Inflammatory macrophage treated with lipopolysaccharide for 1 hour (primary cell): Measurements from ENCODE around the gene ITIH1.
"Not testable (repeated sequence)": the region's sequence is repeated elsewhere in the genome, so short reads cannot be mapped to it uniquely, and the experiment has no call there.

ENCODE experiments used
- DNase-seq, 2 donors: peaks; one replicate each; pipeline ENCODE4 v3.0.0-alpha.2; 2020 to 2022

ITIH1 gene, protein sequence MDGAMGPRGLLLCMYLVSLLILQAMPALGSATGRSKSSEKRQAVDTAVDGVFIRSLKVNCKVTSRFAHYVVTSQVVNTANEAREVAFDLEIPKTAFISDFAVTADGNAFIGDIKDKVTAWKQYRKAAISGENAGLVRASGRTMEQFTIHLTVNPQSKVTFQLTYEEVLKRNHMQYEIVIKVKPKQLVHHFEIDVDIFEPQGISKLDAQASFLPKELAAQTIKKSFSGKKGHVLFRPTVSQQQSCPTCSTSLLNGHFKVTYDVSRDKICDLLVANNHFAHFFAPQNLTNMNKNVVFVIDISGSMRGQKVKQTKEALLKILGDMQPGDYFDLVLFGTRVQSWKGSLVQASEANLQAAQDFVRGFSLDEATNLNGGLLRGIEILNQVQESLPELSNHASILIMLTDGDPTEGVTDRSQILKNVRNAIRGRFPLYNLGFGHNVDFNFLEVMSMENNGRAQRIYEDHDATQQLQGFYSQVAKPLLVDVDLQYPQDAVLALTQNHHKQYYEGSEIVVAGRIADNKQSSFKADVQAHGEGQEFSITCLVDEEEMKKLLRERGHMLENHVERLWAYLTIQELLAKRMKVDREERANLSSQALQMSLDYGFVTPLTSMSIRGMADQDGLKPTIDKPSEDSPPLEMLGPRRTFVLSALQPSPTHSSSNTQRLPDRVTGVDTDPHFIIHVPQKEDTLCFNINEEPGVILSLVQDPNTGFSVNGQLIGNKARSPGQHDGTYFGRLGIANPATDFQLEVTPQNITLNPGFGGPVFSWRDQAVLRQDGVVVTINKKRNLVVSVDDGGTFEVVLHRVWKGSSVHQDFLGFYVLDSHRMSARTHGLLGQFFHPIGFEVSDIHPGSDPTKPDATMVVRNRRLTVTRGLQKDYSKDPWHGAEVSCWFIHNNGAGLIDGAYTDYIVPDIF

DNA sequence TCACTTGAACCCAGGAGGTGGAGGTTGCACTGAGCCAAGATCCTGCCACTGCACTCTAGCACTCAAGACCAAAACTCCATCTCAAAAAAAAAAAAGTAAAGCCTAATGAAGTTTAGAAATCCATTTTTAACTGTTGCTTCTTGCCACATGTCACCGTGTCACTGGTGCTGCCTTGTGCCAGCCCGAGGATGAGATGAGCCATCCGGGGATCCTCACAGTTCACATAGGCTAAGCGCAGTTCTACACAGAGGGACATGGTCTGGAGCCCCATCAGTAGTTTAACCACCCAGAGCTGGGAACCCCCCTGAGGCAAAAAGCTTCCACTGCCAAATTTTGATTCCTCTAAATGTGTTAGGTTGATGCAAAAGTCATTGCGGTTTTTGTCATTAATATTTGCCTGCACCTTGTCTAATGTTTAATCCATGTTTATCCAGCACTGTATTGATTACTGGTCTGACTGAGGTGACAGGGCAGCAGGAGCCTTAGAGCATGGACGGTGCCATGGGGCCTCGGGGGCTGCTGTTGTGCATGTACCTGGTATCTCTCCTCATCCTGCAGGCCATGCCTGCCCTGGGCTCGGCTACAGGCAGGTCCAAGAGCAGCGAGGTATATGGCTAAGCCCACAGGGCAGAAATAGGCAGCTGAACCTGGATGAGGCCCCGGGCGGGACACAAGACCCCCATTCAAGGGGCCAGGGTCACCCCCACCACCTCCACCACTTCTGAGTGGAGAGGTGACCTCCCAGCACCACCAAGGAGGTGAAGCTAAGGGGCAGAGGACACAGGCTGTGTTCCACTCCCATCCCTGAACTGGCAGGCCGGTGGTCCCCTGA, at the start of gene ITIH1:
Gene ITIH1, plus strand, starts transcription at position 473 of the 832 bp plus-strand sequence. Its CDS starts 17 bp downstream, at position 490.
- no peak for DNase-seq

DNA sequence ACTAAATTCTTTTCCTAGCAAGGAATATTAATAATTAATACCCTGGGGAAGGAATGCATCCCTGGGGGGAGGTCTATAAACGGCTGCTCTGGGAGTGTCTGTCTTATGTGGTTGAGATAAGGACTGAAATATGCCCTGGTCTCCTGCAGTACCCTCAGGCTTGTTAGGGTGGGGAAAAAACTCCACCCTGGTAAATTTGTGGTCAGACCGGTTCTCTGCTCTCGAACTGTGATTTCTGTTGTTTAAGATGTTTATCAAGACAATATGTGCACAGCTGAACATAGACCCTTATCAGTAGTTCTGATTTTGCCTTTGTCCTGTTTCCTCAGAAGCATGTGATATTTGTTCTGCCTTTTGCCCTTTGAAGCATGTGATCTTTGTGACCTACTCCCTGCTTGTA, 48.6 kb upstream of the ITIH1 start:
- DNase-seq = not testable (repeated sequence)

DNA sequence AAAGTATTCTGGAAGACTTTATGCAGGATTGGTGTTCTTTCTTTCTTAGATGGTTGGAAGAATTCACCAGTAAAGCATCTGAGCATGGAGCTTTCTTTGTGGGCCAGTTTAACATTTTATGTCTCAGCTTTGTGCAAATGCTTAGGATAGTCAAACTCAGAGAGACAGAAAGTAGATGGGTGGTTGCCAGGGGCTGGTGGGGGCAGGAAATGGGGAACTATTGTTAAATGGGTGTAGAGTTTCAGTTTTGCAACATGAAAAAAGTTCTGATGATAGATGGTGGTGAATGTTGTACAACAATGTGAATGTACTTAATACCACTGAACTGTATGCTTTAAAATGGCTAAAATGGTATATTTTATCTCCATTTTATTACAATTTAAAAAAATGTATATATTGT, 46.7 kb upstream of the ITIH1 start:
- DNase-seq = no peak

DNA sequence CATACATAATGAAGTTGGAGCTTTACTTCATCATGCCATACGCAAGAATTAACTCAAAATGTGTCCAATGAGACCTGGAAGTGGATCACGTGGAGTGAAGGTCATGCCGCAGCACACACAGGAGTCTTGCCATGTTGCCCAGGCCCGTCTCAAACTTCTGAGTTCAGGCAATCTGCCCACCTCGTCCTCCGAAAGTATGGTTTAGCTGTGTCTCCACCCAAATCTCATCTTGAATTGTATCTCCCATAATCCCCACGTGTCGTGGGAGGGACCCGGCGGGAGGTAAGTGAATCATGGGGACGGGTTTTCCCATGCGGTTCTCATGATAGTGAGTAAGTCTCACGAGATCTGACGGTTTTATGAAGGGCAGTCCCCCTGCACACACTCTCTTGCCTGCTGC, 45.8 kb upstream of the ITIH1 start:
- DNase-seq = no peak

DNA sequence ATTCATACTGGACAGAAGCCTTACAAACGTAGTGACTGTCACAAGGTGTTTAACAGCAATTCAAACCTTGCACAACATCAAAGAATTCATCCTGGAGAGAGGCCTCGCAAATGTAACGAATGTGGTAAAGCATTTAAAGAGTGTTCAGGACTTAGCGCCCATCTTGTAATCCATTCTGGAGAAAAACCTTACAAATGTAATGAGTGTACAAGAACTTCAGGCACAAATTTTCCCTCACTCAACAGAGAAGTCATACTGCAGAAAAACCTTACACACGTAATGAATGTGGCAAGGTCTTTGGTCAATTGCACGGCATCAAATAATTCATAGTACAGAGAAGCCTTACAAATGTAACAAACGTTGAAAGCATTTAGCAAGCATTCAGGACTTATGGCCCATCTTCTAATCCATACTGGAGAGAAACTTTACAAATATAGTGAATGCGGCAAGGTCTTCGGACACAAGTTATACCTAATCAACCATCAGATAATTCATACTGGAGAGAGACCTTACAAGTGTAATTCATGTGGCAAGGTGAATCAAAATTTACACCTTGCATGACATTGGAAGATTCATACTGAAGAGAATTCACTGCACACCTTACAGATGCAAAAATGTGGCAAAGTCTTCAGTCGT, 44.0 kb upstream of the ITIH1 start:
- DNase-seq = no peak

DNA sequence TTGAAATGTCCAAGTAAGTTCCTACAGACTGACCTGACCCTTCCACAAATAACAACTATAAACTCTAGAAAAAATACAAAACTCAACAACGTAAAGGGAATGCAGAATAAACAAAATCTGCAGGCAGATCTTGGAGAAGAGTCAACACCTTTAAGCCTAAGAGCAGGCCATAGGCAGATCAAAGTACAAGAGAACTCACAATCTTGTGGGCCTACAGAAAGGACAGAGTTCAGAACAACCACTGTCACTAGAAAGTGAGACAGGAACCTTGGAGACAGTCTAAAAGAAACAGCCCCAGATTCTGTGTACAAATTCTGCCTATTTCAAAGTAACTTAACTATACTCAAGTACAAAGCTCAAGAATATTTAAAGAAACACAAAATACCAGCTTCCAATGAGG, 37.7 kb upstream of the ITIH1 start:
- no peak for DNase-seq

DNA sequence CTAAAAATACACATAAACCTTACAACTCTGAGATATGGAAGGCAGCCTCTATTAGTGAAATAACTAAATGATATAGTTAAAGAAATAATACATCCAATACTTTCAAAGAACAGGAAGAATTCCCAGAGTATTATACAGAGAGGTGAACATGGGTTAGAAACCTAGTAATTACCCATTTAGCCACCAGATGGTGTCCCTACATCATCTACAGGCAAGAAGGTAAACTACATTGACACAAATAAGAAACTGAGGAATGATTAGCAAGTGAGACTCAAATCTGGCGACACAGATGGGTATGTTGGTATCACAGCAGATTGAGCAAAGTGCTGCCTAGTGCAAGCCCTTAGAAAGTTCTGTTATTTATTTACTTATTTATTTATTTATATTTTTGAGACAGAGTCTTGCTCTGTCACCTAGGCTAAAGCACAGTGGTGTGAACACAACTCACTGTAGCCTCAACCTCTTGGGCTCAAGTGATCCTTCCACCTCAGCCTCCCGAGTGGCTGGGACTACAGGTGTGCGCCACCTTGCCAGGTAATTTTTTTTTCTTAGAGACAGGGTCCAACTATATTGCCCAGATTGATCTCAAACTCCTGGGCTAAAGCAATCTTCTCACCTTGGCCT, 34.9 kb upstream of the ITIH1 start:
- DNase-seq = peak in 1 of 2 donors; percentile 66

DNA sequence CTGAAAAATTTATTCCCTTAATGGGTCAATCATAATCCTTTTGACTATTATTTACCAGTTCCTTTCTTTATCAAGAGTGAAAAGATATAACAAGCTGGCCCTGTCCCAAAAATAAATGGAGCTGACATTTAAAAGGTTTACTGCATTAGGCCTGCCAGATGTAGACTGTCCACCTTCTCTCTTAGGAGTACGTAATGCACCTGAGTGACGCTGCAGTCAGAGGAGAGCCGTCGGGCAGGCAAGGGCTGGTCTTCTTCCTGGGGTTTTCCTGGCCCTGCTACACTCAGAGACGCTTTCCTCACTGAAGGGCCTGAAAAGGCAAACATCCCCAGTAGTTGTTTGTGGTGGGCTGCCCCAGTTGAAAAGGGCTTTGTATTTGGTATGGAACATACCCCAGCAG, 34.2 kb upstream of the ITIH1 start:
- DNase-seq = no peak

DNA sequence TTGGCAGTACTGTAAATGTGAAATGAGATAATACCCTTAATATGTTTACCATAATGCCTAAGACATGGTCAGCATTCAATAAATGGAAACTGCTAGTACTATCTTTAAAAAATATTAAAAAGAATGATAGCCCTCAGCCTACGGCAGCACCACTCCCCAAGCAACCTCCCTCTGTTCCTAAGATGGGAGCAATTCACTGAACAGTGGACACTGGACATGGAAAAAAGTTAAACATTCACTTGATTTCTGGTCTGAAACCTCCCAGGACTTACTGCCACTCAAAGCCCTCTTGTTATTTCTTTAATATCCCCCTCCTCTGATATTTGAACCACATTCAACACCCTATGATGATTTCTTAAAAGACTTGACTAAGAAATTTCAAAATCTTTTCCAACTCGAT, 33.7 kb upstream of the ITIH1 start:
- DNase-seq = no peak

DNA sequence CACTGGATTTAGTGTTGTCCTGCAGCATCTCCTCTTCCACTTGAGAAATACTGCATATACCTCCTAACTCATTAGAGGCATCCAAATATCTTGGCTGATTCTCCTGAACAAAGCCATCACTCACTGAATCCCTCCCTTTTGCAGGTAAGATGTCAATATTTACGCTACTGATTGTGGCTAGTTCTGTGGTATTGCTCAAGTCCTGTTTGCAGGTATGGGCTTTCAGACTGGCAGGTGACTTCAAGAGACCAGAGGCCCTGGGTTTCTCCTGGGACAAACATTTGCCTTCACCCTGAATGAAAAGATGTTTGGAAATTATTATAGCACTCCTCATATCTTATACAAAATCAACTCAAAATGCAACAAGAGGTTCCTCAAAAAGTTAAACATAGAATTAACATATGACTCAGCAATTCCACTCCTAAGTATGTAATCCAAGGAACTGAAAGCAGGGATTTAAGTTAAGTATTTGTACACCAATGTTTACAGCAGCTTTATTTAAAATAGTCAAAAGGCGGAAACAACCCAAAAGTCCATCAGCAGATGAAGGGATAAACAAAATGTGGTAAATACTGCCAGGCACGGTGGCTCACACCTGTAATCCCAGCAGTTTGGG, 25.2 kb upstream of the ITIH1 start:
- peak; percentile 63 for DNase-seq

DNA sequence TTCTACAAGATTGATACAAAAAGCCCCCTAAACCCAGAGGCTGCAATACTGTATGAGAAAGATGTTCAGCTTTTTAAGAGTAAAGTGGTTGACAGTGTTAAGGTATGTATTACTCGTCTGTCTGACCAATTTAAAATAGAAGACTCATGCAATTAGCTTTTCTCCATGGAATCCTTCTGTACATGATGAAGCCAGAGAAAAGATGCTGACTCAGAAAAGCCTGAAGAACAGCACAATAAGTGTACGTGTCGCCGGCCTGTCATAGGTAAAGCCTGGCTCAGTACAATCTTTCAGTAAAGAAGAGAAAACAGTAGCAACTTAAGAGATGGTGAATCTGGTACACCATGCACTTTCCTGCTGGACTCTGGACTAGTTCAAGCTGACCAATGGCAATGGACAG, 23.0 kb upstream of the ITIH1 start:
- DNase-seq = no peak

DNA sequence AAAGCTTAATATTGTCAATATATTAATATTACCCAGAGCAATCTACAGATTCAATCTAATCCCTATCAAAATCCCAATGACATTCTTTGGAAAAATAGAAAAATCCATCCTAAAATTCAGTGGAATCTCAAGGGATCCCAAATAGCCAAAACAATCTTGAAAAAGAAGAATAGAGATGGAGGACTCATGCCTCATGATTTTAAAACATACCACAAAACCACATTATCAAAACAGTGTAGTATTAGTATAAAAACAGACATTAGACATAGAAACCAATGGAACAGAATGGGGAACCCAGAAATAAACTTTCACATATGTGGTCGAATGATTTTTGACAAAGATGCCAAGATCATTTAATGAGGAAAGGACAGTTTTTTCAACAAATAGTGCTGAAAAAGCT, 21.3 kb upstream of the ITIH1 start:
- DNase-seq = no peak

DNA sequence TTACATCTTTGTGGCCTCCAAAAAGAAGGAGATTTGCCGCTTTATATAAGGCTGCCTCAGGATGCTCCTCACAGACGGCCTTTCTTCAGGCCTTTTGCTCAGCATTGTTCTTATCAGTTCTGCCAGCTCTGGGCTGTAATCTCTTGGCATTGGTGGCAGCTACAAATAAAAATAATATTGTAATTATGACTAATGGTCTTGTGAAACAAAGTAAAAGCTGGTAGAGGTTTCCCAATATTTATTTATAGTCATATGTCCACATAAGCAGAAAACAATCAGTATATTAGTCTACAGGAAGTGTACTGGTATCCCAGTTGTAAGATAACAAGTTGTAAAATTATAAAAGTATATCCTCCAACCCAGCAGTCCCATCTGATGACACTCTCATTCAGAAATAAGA, 13.9 kb upstream of the ITIH1 start:
- DNase-seq = peak; percentile 55 to 66

DNA sequence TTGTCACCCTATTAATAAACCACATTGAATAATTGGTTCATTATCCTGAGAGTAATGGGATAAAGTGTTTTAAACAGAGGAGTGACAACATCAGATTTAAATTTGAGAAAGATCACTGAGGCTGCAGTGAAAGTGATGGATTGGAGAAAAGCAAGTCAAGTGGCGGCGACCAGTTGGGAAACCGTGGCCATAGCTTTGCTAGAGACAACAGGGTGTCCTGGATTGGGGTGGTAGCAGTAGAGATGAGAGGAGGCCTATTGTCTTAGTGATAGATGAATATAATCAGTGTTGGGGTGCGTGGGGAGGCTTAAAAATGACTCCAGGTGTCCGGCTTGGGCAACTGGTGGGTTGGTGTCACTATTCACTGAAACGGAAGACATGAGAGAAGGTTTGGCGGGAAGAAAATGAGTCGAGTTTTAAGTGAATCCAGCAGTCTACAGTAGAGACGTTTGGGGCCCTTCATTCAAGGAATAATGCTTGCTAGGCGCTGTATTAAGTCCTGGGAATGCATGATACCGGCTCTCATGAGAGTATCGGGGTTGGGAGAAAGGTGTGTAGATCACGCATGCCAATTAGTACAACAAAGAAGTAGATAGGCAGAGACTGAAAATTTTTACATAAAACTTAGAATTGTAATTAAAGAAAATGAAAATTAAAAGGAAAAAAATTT, 7.5 kb upstream of the ITIH1 start:
- no peak for DNase-seq

DNA sequence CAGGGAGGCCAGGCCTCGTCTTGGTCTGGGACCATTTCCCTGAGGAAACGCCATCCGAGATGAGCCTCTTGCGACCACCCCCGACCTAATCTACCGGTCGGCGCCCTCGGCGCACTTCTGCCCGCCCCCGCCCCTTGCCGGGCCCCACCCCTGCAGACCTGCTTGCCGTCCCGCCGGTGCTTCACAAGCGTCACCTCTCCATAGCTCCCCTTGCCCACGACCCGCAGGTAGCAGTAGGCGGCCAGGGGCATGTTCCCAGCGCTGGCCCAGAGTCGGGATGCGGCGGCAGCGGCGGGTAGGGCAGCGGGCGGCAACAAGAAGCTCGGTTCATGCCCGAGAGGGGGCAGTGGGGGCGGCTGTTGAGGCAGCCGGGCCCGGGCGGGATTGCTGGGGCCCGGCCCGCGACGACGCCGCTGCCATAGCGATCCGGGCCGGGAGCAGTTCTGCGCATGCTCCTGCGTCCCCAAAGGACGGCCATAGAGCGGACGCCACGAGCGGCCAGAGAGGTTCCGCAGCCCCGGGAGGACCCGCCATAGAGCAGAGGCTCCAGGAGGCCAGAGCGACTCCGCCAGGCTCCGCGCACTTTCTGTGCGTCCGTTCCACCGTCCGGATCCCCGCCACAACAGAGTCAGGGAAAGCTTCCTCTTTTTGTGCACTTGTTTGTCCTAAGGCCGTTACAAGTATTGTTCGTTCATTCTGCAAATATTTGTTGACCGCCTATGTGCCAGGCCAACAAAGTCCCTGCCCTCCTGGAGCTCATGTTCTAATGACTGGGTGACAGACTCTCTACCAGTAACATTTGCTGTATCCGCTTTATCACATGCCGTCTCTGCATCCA, 6.7 kb upstream of the ITIH1 start, which contains the start of gene NEK4:
Gene NEK4, minus strand, starts transcription at position 445 of the 838 bp plus-strand sequence. Its CDS starts 194 bp downstream, at position 251.
- peak; percentile 89 to 93 for DNase-seq

DNA sequence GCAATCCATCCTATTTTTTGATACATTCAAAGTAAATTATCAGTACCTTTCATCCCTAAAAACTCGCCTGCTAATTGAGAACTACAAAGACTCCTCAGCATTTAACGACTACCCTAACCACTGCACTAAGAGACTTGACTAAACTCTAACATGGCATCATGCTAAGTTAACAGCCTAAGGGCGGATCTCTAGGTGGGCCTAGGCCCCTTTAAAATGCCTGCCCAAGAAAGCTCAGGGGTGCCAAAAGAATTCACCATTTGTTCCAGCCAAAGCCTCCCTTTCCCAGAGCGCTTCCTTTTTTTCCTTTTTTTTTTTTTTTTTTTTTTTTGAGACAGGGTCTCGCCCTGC, 6.1 kb upstream of the ITIH1 start:
- no peak for DNase-seq

DNA sequence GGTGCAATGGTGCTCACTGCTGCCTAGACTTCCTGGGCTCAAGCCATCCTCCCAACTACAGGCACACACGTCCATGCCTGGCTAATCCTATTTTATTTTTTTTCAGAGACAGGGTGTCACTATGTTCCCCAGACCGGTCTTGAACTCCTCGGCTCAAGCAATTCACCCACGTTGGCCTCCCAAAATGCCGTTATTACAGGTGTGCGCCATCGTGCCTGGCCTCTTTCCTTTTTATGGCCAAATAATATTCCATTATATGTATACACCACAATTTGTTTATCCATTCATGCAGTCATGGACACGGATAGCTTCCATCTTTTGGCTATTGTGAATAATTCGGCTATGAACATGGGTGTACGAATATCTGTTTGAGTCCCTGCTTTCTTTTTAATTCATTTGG, 5.7 kb upstream of the ITIH1 start:
- DNase-seq = no peak

DNA sequence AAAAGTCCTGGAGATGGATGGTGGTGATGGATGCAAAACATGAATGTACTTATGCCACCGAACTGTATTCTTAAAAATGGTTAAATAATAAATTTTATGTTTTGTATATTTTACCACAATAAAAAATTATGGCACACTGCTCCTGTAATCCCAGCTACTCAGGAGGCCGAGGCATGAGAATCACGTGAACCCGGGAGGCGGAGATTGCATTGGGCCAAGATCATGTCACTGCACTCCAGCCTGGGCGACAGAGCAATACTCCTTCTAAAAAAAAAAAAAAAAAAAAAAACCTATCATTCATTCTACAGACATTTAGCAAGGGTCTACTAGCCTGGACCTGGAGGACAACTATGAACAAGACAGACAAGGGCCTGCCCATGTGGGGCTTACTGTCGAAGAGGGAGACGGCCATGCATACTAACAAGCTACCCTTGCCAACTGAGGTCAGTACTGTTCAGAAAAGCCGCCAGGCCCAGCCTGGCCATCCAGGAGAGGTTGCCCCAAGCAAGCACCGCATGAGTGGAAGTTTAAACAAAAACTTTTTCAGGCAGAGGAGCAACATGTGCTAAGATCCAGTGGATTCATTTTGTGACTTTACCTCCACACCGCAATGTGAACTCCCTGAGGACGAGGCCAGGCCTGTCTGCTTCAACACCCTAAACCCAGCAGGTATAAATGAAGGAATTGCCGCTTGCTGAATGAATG, 3.9 kb upstream of the ITIH1 start:
- DNase-seq = no peak

DNA sequence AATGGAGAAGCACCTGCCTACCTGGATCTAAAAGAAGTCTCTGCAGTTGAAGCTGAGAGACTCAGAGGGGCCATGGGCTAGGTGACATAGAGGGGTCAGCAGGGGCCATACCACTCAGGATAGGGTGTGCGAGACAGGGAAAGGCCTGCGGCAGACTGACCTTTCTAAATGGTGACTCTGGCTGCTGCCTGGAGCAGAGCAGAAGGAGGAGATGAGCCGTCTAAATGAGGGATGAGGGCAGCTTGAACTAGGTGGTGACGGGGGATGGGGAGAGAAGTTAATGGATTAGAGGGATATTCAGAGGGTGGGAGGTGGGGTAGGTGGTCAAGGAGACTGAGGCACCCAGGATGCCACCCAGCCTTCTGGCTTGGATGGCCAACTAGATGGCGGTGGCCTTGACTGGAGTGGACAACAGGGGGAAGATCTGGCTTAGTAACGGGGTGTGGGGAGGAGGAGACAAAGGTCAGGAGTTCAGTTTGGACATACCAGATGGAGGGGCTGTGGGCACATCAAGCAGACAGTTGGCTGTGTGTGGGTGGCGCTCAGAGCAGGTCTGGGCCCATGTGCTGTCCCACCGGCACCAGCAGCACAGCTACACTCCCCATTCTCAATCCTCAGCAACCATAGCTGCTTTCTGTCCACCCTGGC, 3.2 kb upstream of the ITIH1 start:
- no peak for DNase-seq
